ENCODE results near the gene NME3. TPM values are rescaled to one million over a fixed set of nuclear protein-coding genes. Genes with fewer than 3 reads are reported as not detected.

The NME3 gene
- total and polyA plus RNA-seq, 2 of the 4 experiments (the other 2 are of a cell fraction) = 12.7 to 41.2 TPM

DNA sequence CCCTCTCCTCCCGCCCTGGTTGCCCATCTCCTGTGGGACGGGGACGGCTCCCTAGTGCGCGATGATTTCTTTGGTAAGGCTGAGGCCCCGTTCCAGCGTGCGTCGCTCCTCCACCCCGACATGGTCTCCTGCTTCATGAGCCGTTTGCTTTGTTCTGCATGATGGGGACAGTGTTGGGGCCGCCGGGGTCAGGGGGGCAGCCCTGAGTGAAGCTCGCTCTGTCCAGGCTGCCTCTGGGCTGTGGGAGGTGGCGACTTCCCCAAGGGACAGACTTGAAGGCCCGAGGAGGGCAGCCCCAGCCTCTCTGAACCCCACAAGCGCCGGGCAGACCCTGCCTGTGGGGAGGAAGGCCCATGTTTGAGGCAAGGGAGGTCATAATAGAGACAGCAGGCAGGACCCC, 12.4 kb downstream of the NME3 start:
- Histone ChIP-seq H3K14ac (replicated peaks; ENCODE audit: low read depth, low read length) (no peak overlapping the region), H3K56ac (ENCODE audit: extremely low read depth, insufficient read depth, low read length) (no peak overlapping the region), H3K79me1 (ENCODE audit: low read depth in 1 of 2, low read length in 2 of 2) (0 out of 4 replicates have a peak, but pooled peaks cover 0 to 4% of the 10 kb centered on the region in 2 experiments), H3K9ac (ENCODE audit: low read depth, low read length) (no peak overlapping the region), H3K27ac (ENCODE audit: insufficient read depth, low read length) (no peak overlapping the region), H2AFZ (replicated peaks; ENCODE audit: low read length, poor library complexity) (no peak overlapping the region), H4K8ac (ENCODE audit: low read depth in 2 of 2, low read length in 2 of 2) (no peak overlapping the region), H3K27me3 (ENCODE audit: control insufficient read depth, insufficient read depth, low read length) (no peaks in the 10 kb centered on the region), H3K9me1 (ENCODE audit: insufficient read depth, low read length) (no peaks in the 10 kb centered on the region), H3K4ac (ENCODE audit: low read depth, low read length) (no peak overlapping the region), H3K9me3 (ENCODE audit: control insufficient read depth, insufficient read depth, low read length) (no peaks in the 10 kb centered on the region), H4K91ac (ENCODE audit: insufficient read depth, low read depth, low read length) (no peak overlapping the region), H2BK20ac (ENCODE audit: low read depth, low read length) (no peak overlapping the region), H2BK15ac (ENCODE audit: low read depth, low read length) (no peak overlapping the region), H2AK5ac (ENCODE audit: low read depth, low read length) (no peak overlapping the region), H2AK9ac (replicated peaks; ENCODE audit: low read depth, low read length, poor library complexity) (no peak overlapping the region), H4K5ac (ENCODE audit: low read depth, low read length) (no peak overlapping the region), H3K4me1 (ENCODE audit: control insufficient read depth, insufficient read depth, low read length) (no peaks in the 10 kb centered on the region), H3K18ac (ENCODE audit: low read depth, low read length) (no peak overlapping the region), H2BK5ac (ENCODE audit: low read depth, low read length, poor library complexity, severe bottlenecking) (no peak overlapping the region), H2BK120ac (ENCODE audit: low read depth, low read length) (no peak overlapping the region), H4K20me1 (ENCODE audit: insufficient read depth, low read length) (no peaks in the 10 kb centered on the region), H3K36me3 (ENCODE audit: control insufficient read depth, insufficient read depth, low read length) (peaks cover 60% of the 10 kb centered on the region), H3K4me3 (ENCODE audit: insufficient read depth, low read depth, low read length) (no peak overlapping the region), H3K23ac (ENCODE audit: low read depth, low read length) (no peak overlapping the region), H3K4me2 (ENCODE audit: low read depth, low read length) (no peak overlapping the region)
- ATAC-seq (ENCODE audit: low read depth) (no peak), DNase-seq (no peak)
- in situ Hi-C loops (cut with MboI; ENCODE audit: low sequenced_read_pairs) = no loop called here
- TF ChIP-seq FOS (IDR thresholded peaks at IDR 0.05; ENCODE audit: low read depth, low read length) (no peak), RCOR1 (IDR thresholded peaks at IDR 0.05; ENCODE audit: insufficient replicate concordance, low read length) (no peak), MXI1 (IDR thresholded peaks at IDR 0.05; ENCODE audit: borderline replicate concordance, low read depth, low read length) (no peak), CHD1 (IDR thresholded peaks at IDR 0.05; ENCODE audit: low read depth, low read length) (no peak), MAFK (IDR thresholded peaks at IDR 0.05; ENCODE audit: low read depth, low read length) (no peak), RFX5 (IDR thresholded peaks at IDR 0.05; ENCODE audit: low read depth, low read length) (no peak), CEBPB (IDR thresholded peaks at IDR 0.05; ENCODE audit: low read depth, low read length) (no peak), NFE2L2 (IDR thresholded peaks at IDR 0.05; ENCODE audit: low read depth, low read length) (no peak), RAD21 (IDR thresholded peaks at IDR 0.05; ENCODE audit: low read length) (no peak), MAZ (IDR thresholded peaks at IDR 0.05; ENCODE audit: borderline replicate concordance, low read depth, low read length) (no peak), SMC3 (IDR thresholded peaks at IDR 0.05; ENCODE audit: low read depth, low read length) (no peak), BHLHE40 (IDR thresholded peaks at IDR 0.05; ENCODE audit: low read depth, low read length) (no peak), POLR2A (IDR thresholded peaks at IDR 0.05; ENCODE audit: low read depth, low read length) (no peak)
- TF ChIP-seq, protein P1, sequence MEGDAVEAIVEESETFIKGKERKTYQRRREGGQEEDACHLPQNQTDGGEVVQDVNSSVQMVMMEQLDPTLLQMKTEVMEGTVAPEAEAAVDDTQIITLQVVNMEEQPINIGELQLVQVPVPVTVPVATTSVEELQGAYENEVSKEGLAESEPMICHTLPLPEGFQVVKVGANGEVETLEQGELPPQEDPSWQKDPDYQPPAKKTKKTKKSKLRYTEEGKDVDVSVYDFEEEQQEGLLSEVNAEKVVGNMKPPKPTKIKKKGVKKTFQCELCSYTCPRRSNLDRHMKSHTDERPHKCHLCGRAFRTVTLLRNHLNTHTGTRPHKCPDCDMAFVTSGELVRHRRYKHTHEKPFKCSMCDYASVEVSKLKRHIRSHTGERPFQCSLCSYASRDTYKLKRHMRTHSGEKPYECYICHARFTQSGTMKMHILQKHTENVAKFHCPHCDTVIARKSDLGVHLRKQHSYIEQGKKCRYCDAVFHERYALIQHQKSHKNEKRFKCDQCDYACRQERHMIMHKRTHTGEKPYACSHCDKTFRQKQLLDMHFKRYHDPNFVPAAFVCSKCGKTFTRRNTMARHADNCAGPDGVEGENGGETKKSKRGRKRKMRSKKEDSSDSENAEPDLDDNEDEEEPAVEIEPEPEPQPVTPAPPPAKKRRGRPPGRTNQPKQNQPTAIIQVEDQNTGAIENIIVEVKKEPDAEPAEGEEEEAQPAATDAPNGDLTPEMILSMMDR (conservative IDR thresholded peaks at IDR 0.05; ENCODE audit: low read depth, low read length) = no peak
- TF ChIP-seq, protein P2, sequence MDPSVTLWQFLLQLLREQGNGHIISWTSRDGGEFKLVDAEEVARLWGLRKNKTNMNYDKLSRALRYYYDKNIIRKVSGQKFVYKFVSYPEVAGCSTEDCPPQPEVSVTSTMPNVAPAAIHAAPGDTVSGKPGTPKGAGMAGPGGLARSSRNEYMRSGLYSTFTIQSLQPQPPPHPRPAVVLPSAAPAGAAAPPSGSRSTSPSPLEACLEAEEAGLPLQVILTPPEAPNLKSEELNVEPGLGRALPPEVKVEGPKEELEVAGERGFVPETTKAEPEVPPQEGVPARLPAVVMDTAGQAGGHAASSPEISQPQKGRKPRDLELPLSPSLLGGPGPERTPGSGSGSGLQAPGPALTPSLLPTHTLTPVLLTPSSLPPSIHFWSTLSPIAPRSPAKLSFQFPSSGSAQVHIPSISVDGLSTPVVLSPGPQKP (IDR thresholded peaks at IDR 0.05; ENCODE audit: borderline replicate concordance, low read depth, low read length) = no peak
- TF ChIP-seq, protein P3, sequence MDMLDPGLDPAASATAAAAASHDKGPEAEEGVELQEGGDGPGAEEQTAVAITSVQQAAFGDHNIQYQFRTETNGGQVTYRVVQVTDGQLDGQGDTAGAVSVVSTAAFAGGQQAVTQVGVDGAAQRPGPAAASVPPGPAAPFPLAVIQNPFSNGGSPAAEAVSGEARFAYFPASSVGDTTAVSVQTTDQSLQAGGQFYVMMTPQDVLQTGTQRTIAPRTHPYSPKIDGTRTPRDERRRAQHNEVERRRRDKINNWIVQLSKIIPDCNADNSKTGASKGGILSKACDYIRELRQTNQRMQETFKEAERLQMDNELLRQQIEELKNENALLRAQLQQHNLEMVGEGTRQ (IDR thresholded peaks at IDR 0.05; ENCODE audit: low read depth, low read length) = no peak
- BruUV-seq (replicated peaks) = no TSS peak
- dilution Hi-C loops (cut with HindIII; ENCODE audit: low sequenced_read_pairs, unreplicated experiment) = no loop called here
- CTCF ChIA-PET = no interaction called here
- intact Hi-C loops (cut with micrococcal nuclease) = no loop called here
- WGBS, 2 experiments (ENCODE audit: extremely low coverage in 2 of 2, insufficient read length in 1 of 2) = 90% methylated on average over 9 of the region's 18 CpGs; no CpG with 5 or more reads in 1 of the 2 experiments
- POLR2A ChIA-PET (ENCODE audit: unreplicated experiment) = no interaction called here
